Caco-2 (cell line): ENCODE measurements around the gene INPP4B. TPM values are rescaled to one million over a fixed set of nuclear protein-coding genes. Genes with fewer than 3 reads are reported as not detected.

ENCODE experiments used
- BruUV-seq: library from RNA; stranded (reverse); fragments of 400-500 nt; replicated peaks from 2 replicates; lab custom pipeline; 2021; lab: Mats Ljungman, UMichigan
- CTCF ChIA-PET: fragments of 300-600 bp; sonication (Branson Sonifier 250); formaldehyde crosslinking; loops from one replicate; lab custom pipeline; 2022; ENCODE audit warnings: antibody characterized with exemption; lab: Charles Lee
- POLR2A ChIA-PET: fragments of 300-600 bp; sonication (Branson Sonifier 250); formaldehyde crosslinking; loops from one replicate; lab custom pipeline; 2022; ENCODE audit warnings: antibody characterized with exemption; lab: Charles Lee
- DNase-seq, 2 experiments: peaks; one replicate each; pipeline versions ENCODE4 v3.0.0 to v3.0.0-alpha.2; 2020 to 2022
- H3K27me3 ChIP-seq: replicated peaks from 2 replicates; pipeline ENCODE4 v1.6.0; 2011; ENCODE audit warnings: low read length; ENCODE audit not compliant: control insufficient read depth, insufficient read depth
- H3K36me3 ChIP-seq: 2 replicates; pipeline ENCODE4 v1.5.1; 2011; ENCODE audit warnings: low read length; ENCODE audit not compliant: control insufficient read depth, insufficient read depth
- H3K4me1 ChIP-seq: fragments of 250-450 bp; sonication (Bioruptor Pico); 2 replicates; pipeline ENCODE4 v1.5.1; 2020; ENCODE audit warnings: mild to moderate bottlenecking
- H3K4me3 ChIP-seq: 2 replicates; pipeline ENCODE4 v1.5.1; 2011; ENCODE audit warnings: low read depth, mild to moderate bottlenecking, control low read depth, low read length
- H3K9me3 ChIP-seq: fragments of 250-450 bp; sonication (Bioruptor Pico); 2 replicates; pipeline ENCODE4 v1.5.1; 2020; ENCODE audit warnings: mild to moderate bottlenecking, moderate library complexity
- H3K27ac Mint-ChIP-seq: one replicate; pipeline ENCODE4 v1.8.0; 2022; ENCODE audit warnings: mixed read lengths; ENCODE audit not compliant: unreplicated experiment
- H3K27me3 Mint-ChIP-seq: one replicate; pipeline ENCODE4 v1.8.0; 2022; ENCODE audit warnings: mixed read lengths; ENCODE audit not compliant: insufficient read depth, unreplicated experiment
- H3K36me3 Mint-ChIP-seq: one replicate; pipeline ENCODE4 v1.8.0; 2022; ENCODE audit warnings: mild to moderate bottlenecking, mixed read lengths; ENCODE audit not compliant: insufficient read depth, unreplicated experiment
- H3K4me1 Mint-ChIP-seq: one replicate; pipeline ENCODE4 v1.8.0; 2022; ENCODE audit warnings: low read depth, mixed read lengths; ENCODE audit not compliant: unreplicated experiment
- H3K4me3 Mint-ChIP-seq: one replicate; pipeline ENCODE4 v1.8.0; 2022; ENCODE audit warnings: mild to moderate bottlenecking, moderate library complexity, mixed read lengths; ENCODE audit not compliant: unreplicated experiment
- H3K9me3 Mint-ChIP-seq: one replicate; pipeline ENCODE4 v1.8.0; 2022; ENCODE audit warnings: mixed read lengths; ENCODE audit not compliant: unreplicated experiment
- intact Hi-C: fragments of 100-400 bp; cut with micrococcal nuclease; formaldehyde crosslinking; loops from one replicate; pipeline ENCODE4 v1.10.0; 2022; ENCODE audit not compliant: unreplicated experiment
- total RNA-seq: library from RNA; stranded (reverse); gene quantifications from 2 replicates; pipeline ENCODE4 v1.2.3, GENCODE V29; 2022
- TF ChIP-seq, protein P1 (sequence below), 2 experiments: fragments of 200-600 bp in 1 of 2; IDR thresholded peaks; 1 replicate in 1 of 2; 2 replicates in 1 of 2; pipeline versions ENCODE4 v1.5.1 to v1.8.0; 2011 to 2022; ENCODE audit warnings: antibody characterized with exemption in 1 of 2, control low read depth in 1 of 2, inconsistent platforms in 1 of 2, low read depth in 1 of 2, low read length in 1 of 2, mild to moderate bottlenecking in 1 of 2, moderate library complexity in 1 of 2; ENCODE audit not compliant: insufficient read depth in 1 of 2, severe bottlenecking in 1 of 2, unreplicated experiment in 1 of 2

The INPP4B gene
- total RNA-seq, 1 experiment from 2014 or later: 10.3 TPM

DNA sequence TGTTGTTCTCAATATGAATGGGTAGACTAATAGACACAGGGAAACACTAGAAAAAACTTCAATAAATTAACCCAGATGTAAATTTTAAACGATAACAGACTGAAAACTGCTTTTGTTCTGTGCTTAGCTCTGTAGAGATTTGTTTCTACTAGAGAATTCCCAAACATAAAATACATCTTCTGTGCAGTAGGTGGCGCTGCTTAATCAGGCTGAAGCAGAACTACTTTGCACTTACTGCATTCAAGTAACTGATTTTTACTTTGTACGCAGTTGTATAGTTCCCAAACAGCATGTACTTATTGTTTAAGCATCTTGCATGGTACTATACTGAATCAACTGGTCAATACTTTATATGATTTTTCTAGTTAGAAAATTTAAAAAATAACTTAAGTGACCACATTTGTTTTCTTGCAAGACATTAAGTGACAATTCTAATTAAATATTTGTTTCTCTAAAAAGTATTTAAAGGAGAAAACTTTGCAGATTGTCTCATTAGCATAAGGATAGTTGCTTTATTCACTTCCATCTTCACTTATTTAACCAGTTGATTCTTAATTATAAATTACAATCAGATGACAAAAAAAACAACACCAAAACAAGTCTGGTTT, 719.1 kb downstream of the INPP4B start:
- Mint-ChIP-seq H3K27ac (no peak overlapping the region), H3K9me3 (no peaks in the 10 kb centered on the region), H3K27me3 (no peaks in the 10 kb centered on the region), H3K4me1 (peaks cover 10% of the 10 kb centered on the region), H3K36me3 (no peaks in the 10 kb centered on the region), H3K4me3 (no peak overlapping the region)
- Histone ChIP-seq H3K4me1 (peaks cover 11% of the 10 kb centered on the region), H3K4me3 (no peak overlapping the region), H3K9me3 (no peaks in the 10 kb centered on the region), H3K36me3 (no peaks in the 10 kb centered on the region), H3K27me3 (no peaks in the 10 kb centered on the region)
- peak; percentile 39 to 52 for DNase-seq
- ChIA-PET CTCF (interaction anchor here (0.6 to 0.7 kb wide), 3 partner anchors 24 to 721 kb away, joined by 3 to 5 read pairs (median 3); no protein-coding TSS in a partner anchor), POLR2A (no interaction called here)
- TF ChIP-seq, protein P1, sequence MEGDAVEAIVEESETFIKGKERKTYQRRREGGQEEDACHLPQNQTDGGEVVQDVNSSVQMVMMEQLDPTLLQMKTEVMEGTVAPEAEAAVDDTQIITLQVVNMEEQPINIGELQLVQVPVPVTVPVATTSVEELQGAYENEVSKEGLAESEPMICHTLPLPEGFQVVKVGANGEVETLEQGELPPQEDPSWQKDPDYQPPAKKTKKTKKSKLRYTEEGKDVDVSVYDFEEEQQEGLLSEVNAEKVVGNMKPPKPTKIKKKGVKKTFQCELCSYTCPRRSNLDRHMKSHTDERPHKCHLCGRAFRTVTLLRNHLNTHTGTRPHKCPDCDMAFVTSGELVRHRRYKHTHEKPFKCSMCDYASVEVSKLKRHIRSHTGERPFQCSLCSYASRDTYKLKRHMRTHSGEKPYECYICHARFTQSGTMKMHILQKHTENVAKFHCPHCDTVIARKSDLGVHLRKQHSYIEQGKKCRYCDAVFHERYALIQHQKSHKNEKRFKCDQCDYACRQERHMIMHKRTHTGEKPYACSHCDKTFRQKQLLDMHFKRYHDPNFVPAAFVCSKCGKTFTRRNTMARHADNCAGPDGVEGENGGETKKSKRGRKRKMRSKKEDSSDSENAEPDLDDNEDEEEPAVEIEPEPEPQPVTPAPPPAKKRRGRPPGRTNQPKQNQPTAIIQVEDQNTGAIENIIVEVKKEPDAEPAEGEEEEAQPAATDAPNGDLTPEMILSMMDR (IDR thresholded peaks at IDR 0.05; ENCODE audit: insufficient read depth in 1 of 2, low read depth in 1 of 2, low read length in 1 of 2, severe bottlenecking in 1 of 2, unreplicated experiment in 1 of 2): peak; percentile 68 to 72
- BruUV-seq: no TSS peak
- intact Hi-C loops: loop anchor here (1.0 to 10.0 kb wide), 5 partner anchors 225 to 720 kb away; no protein-coding TSS in a partner anchor

DNA sequence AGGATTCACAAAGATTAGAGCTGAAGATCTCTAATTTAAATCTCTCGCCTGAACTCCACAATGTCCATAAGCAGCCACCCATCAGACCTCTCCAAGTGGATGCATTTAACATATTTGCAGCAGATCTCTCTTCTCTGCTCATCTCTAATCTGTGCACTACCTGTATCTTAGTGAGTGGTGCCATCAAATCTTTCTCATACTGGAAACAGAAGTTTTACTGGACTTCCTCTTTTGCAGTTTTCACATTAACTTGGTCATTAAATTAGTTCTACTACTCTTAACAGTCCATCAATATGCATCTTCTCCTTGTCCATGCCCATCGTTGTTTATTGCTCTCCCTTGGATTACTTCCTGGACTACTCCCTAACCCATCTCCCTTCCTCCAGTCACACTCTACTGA, 721.2 kb downstream of the INPP4B start:
- no peaks in the 10 kb centered on the region for H3K36me3 ChIP-seq

DNA sequence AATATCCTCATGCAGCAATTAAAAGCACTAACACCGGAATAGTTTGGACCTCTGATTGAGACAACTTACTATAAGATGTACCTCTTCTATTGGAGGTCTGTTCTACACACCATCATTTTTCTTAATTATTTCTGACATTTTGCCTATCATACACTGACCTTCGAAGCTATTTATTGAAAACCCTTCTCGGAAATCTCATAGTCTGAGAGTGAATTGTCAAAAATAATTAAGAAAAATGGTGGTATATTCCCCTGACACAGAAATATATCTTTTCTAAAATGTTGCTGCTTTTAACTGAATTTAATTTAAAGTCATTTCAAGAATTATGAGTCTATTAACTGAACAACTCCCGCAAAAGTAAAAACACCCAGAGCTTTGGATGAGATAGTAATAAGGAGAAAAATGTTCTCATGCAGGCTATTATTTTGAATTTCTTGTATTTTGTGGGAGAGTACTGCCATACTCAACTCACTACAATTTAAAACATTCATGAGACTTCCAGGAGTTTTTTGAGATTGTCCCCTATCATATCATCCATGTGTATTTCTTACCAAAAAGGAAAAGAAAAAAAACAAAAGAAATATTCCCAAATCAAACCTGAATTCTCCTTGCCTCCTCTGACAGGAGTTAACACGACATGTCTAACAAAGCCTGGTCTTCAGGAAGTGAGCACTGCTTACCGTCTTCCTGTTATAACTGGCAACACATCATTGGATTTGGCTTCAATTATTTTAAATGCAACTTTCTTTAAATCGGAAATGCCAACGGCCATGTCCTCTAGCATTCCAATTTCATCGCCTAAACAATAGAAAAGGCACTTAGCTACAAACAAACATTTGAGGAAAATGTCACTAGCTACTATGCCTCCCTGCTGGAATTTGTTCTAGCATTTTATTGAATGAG, 724.4 kb downstream of the INPP4B start:
- no peaks in the 10 kb centered on the region for H3K27me3 Mint-ChIP-seq
- no peaks in the 10 kb centered on the region for H3K36me3 Mint-ChIP-seq
- no peaks in the 10 kb centered on the region for H3K4me1 ChIP-seq
- no peaks in the 10 kb centered on the region for H3K36me3 ChIP-seq
- ChIA-PET CTCF (no interaction called here), POLR2A (no interaction called here)
- H3K27ac Mint-ChIP-seq: no peak overlapping the region
- BruUV-seq: no TSS peak
- no peak for DNase-seq
- H3K27me3 ChIP-seq: no peaks in the 10 kb centered on the region
- H3K9me3 Mint-ChIP-seq: no peaks in the 10 kb centered on the region
- TF ChIP-seq, protein P1 (IDR thresholded peaks at IDR 0.05; ENCODE audit: insufficient read depth in 1 of 2, low read depth in 1 of 2, low read length in 1 of 2, severe bottlenecking in 1 of 2, unreplicated experiment in 1 of 2): no peak
- no peaks in the 10 kb centered on the region for H3K4me1 Mint-ChIP-seq
- no peak overlapping the region for H3K4me3 Mint-ChIP-seq
- H3K4me3 ChIP-seq: no peak overlapping the region
- intact Hi-C loops: loop anchor here (10.0 kb wide), 1 partner anchor 443 kb away; no protein-coding TSS in a partner anchor
- H3K9me3 ChIP-seq: no peaks in the 10 kb centered on the region

More for the DNA sequence above, 721.2 kb downstream of the INPP4B start:
- H3K9me3 ChIP-seq: no peaks in the 10 kb centered on the region
- H3K4me3 ChIP-seq: no peak overlapping the region
- Mint-ChIP-seq H3K4me3 (no peak overlapping the region), H3K36me3 (no peaks in the 10 kb centered on the region), H3K27ac (no peak overlapping the region), H3K4me1 (peaks cover 3% of the 10 kb centered on the region), H3K27me3 (no peaks in the 10 kb centered on the region), H3K9me3 (no peaks in the 10 kb centered on the region)
- ChIA-PET CTCF (no interaction called here), POLR2A (no interaction called here)
- H3K27me3 ChIP-seq: no peaks in the 10 kb centered on the region
- intact Hi-C loops: loop anchor here (5.0 to 10.0 kb wide), 2 partner anchors 227 to 440 kb away; no protein-coding TSS in a partner anchor
- no peaks in the 10 kb centered on the region for H3K4me1 ChIP-seq
- no TSS peak for BruUV-seq
- DNase-seq: no peak
- TF ChIP-seq, protein P1 (IDR thresholded peaks at IDR 0.05; ENCODE audit: insufficient read depth in 1 of 2, low read depth in 1 of 2, low read length in 1 of 2, severe bottlenecking in 1 of 2, unreplicated experiment in 1 of 2): no peak
